HepG2 (cell line): ENCODE measurements around the gene GPLD1. TPM values are rescaled to one million over a fixed set of nuclear protein-coding genes. Genes with fewer than 3 reads are reported as not detected.

Experiments used
- ARID4A ChIP-seq: sonication (generic); formaldehyde crosslinking; IDR thresholded peaks from 2 replicates; pipeline ENCODE4 v1.5.0; 2020; ENCODE audit warnings: mild to moderate bottlenecking, missing genetic modification reagents, borderline replicate concordance
- ASH2L ChIP-seq: fragments of 300-600, 200-600 bp; sonication (generic); IDR thresholded peaks from 2 replicates; pipeline ENCODE4 v1.7.0; 2017; ENCODE audit warnings: low read depth, mild to moderate bottlenecking, moderate library complexity, mixed read lengths, low read length; ENCODE audit not compliant: insufficient read length
- GMEB2 ChIP-seq: IDR thresholded peaks from 2 replicates; pipeline ENCODE4 v1.6.1; 2016; ENCODE audit warnings: missing biosample characterization, missing genetic modification reagents, low read depth
- MLX ChIP-seq: IDR thresholded peaks from 2 replicates; pipeline ENCODE4 v1.6.1; 2016
- MXD1 ChIP-seq: sonication (generic); formaldehyde crosslinking; IDR thresholded peaks from 2 replicates; pipeline ENCODE4 v1.4.0; 2020; ENCODE audit warnings: mild to moderate bottlenecking, missing genetic modification reagents
- NBN ChIP-seq: fragments of 450-650 bp; conservative IDR thresholded peaks from 2 replicates; pipeline ENCODE4 v1.6.1; 2017
- NCOR1 ChIP-seq: fragments of 200-600 bp; sonication (generic); IDR thresholded peaks from 2 replicates; pipeline ENCODE4 v1.7.0; 2017; ENCODE audit warnings: antibody characterized with exemption, low read length, borderline replicate concordance
- TEAD2 ChIP-seq: sonication (generic); formaldehyde crosslinking; IDR thresholded peaks from 2 replicates; pipeline ENCODE4 v1.9.0; 2021; ENCODE audit warnings: missing genetic modification reagents
- ZNF18 ChIP-seq: sonication (generic); formaldehyde crosslinking; IDR thresholded peaks from 2 replicates; pipeline ENCODE4 v1.8.0; 2022; ENCODE audit warnings: mild to moderate bottlenecking, missing genetic modification reagents; ENCODE audit not compliant: insufficient replicate concordance
- ZNF275 ChIP-seq: sonication (generic); formaldehyde crosslinking; IDR thresholded peaks from 2 replicates; pipeline ENCODE4 v1.8.0; 2022; ENCODE audit warnings: missing genetic modification reagents, mild to moderate bottlenecking, inconsistent platforms, borderline replicate concordance
- ZNF460 ChIP-seq: sonication (generic); formaldehyde crosslinking; IDR thresholded peaks from 2 replicates; pipeline ENCODE4 v1.5.1; 2020; ENCODE audit warnings: missing genetic modification reagents, mild to moderate bottlenecking, borderline replicate concordance
- ZNF639 ChIP-seq: conservative IDR thresholded peaks from 2 replicates; pipeline ENCODE4 v1.6.1; 2018; ENCODE audit warnings: missing genetic modification reagents
- ZNF747 ChIP-seq: sonication (generic); formaldehyde crosslinking; IDR thresholded peaks from 2 replicates; pipeline ENCODE4 v1.8.1; 2023; ENCODE audit warnings: missing genetic modification reagents, mild to moderate bottlenecking, borderline replicate concordance
- ZNF766 ChIP-seq: sonication (generic); formaldehyde crosslinking; IDR thresholded peaks from 2 replicates; pipeline ENCODE4 v1.5.0; 2020; ENCODE audit warnings: missing genetic modification reagents, borderline replicate concordance
- ZSCAN12 ChIP-seq: sonication (generic); formaldehyde crosslinking; IDR thresholded peaks from 2 replicates; pipeline ENCODE4 v1.9.0; 2021; ENCODE audit warnings: mild to moderate bottlenecking, missing genetic modification reagents
- ZSCAN29 ChIP-seq: sonication (generic); formaldehyde crosslinking; conservative IDR thresholded peaks from 2 replicates; pipeline ENCODE4 v1.4.0; 2020; ENCODE audit warnings: mild to moderate bottlenecking, missing genetic modification reagents
- polyA plus RNA-seq, 8 experiments: library from polyadenylated mRNA; depleted of rRNA in 3 of 8; stranded (reverse) in 7 of 8; unstranded in 1 of 8; fragments of >200 nt; fragmentation: Illumina TruSeq in 4 of 8; extraction: Trizol in 4 of 8; gene quantifications; 2 replicates each; pipeline versions ENCODE4 v1.2.1 to v1.2.3, GENCODE V29; 2011 to 2016; ENCODE audit warnings: low read depth in 4 of 8, missing spikeins in 1 of 8, mixed read lengths in 1 of 8; ENCODE audit not compliant: insufficient read depth in 1 of 8
- total RNA-seq, 5 experiments: library from RNA; depleted of rRNA; stranded (reverse); fragments of >200 nt; fragmentation: Illumina TruSeq; extraction: Trizol; gene quantifications; 2 replicates each; pipeline ENCODE4 v1.2.3, GENCODE V29; 2016; ENCODE audit warnings: low read depth in 1 of 5

GPLD1 gene
- total and polyA plus RNA-seq, 2 of the 13 experiments (the other 11 are each of a cell fraction or from before 2014, with no cell fraction given): 6.2 to 7.6 TPM

- TF ChIP-seq GMEB2 (CRISPR knock-in tag) (no peak), NBN (no peak), ZNF460 (CRISPR knock-in tag) (no peak; the same call in 1 of the 2 replicates), ZSCAN12 (CRISPR knock-in tag) (peak; percentile 69; the same call in 1 of the 2 replicates), ZNF18 (CRISPR knock-in tag) (peak; percentile 45), TEAD2 (no peak), ARID4A (peak; percentile 97), ZNF747 (CRISPR knock-in tag) (peak; percentile 88), NCOR1 (peak; percentile 66; the same call in 1 of the 2 replicates), ZNF275 (CRISPR knock-in tag) (peak; percentile 73; the same call in 1 of the 2 replicates), ZNF639 (no peak), ZNF766 (CRISPR knock-in tag) (peak; percentile 94; the same call in 1 of the 2 replicates), ASH2L (peak; percentile 95), MLX (CRISPR knock-in tag) (0 out of 2 replicates have a peak, but pooled peaks have one; percentile 13), ZSCAN29 (0 out of 2 replicates have a peak, but pooled peaks have one; percentile 86), MXD1 (CRISPR knock-in tag) (peak; percentile 98)
Measured at GRCh38 chr6:24402697-24403500, 86.5 kb downstream of the GPLD1 start, which contains the start of gene MRS2 (continued).
